ENCODE data around the gene ERAS.
A peak's percentile ranks its signal among the peaks of the same experiment; 100 is the strongest.

Gene ERAS, protein sequence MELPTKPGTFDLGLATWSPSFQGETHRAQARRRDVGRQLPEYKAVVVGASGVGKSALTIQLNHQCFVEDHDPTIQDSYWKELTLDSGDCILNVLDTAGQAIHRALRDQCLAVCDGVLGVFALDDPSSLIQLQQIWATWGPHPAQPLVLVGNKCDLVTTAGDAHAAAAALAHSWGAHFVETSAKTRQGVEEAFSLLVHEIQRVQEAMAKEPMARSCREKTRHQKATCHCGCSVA

DNA sequence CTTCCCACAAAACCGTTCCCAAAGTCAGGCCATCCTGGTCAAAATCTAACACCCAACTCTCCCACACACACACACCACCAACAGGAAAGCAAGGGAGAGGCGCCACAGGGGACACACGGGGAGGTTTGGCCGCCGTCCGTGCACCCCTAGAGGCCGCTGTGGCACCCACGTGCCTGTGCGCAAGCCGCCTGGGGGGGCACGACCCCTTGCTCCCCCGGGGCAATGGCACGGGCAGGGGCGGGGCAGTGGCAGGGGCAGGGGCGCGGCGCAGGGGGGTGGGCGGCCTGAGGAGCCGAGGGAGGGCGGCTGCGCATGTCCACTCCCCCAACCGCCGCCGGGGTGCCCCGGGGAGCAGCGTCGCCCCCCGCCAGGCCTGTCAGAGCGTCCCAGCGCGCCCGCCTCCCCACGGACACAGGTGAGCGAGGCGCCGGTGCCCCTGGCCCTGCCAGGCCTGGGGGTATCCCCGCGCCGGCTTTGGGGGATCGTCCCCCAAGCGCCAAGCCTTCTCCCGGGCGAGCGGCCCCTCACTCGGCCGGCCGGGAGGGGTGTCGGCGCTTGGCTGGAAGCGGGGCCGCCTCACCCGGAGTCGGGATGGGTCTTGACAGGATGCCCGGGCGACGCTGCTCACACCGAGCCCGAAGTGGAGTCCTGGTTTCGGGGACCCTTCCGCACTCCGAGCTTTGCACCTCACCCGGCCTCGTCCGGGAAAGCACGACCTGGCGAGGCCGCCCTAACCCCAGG is at the start of gene ERAS:
Gene ERAS, plus strand, starts transcription at position 379 of the 741 bp plus-strand sequence. CDS start 2,611 bp downstream, outside the sequence.
- peak; percentile 38 for DNase-seq

DNA sequence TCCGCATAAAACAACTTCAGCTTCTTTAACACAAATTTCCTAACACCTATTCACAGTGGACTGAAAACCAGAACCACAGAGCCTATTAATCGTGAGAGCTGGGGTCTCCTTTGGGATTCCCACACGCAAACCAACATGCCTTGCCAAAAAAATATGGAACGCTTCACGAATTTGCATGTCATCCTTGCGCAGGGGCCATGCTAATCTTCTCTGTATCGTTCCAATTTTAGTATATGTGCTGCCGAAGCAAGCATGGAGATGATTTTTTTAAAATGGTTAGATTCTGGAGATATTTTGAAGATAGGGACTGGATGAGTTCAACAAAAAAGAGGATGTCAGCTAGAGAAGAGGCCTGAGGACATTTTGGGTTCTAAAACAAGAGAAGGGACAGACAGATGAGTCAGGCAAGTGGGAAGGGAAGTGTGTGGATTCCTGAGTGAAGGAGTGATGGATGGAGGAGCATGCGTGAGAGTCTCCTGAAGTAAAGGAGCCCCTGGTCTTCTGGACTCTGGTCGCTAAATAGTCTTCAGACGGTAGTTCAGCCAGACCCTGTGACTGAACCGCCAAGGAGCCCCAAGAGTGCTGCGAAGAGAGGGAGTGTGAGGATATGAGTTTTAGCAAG is 49.4 kb upstream of the ERAS start:
- DNase-seq: no peak

DNA sequence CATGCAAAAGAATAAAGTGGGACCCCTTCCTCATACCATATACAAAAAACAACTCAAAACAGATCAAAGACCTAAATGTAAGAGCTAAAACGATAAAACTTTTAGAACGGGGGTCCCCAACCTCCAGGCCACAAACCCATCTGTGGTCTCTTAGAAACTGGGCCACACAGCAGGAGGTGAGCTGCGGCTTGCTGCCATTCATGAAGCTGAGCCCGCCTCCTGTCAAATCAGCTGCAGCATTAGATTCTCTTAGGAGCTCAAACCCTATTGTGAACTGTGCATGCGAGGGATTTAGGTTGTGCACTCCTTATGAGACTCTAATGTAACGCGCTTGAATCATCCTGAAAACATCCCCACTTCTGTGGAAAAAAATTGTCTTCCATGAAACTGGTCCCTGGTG is 46.9 kb upstream of the ERAS start:
- no peak for DNase-seq

DNA sequence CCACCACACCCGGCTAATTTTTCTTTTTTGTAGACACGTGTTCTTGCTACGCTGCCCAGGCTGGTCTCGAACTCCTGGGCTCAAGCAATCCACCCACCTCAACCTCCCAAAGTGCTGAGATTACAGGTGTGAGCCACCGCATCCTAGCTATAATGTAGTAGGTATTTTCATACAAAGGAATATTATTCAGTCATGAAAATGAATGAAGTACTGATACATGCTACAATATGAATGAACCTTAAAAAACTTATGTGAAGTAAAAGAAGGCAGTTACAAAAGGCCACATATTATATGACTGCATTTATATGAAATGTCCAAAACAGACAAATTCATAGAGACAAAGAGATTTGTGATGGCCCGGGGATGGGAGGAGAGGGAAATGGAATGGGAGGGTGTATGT is 44.6 kb upstream of the ERAS start:
- DNase-seq: no peak

DNA sequence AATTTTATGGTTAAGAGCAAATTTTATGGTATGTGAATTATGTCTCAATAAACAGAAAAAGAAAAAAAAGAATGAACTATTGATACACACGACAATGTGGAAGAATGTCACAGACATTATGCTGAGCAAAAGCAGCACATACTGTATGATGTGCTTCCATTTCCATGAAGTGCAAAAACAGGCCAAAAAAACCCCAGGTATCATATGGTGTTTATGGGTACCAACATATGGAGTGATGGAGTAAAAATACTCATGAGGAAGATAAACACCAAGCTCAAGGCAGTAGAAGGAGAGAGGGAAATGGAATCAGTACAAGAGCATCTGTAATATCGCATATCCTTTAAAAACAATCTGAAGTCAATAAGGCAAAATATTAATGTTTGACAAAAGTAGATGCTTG is 44.1 kb upstream of the ERAS start:
- DNase-seq: no peak

DNA sequence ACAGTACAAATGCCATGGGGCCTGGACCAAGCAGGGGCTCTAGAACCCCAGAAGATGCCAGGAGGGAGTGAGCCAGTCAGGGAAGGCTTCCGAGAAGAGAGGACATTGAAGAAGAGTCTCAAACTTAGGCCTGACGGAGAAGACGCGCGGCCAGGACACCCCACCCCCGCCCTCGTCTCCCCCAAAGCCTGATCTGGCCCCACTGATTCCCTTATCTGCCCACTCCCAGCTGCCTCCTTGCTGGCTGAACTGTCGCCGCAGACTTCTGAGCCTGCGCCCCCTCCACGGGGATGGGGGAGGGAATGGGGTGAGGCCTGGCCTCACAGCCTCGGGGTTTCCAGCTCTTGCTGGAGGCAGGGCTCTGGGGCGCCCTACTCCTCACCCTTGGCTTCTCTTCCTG is 43.5 kb upstream of the ERAS start:
- DNase-seq: no peak

DNA sequence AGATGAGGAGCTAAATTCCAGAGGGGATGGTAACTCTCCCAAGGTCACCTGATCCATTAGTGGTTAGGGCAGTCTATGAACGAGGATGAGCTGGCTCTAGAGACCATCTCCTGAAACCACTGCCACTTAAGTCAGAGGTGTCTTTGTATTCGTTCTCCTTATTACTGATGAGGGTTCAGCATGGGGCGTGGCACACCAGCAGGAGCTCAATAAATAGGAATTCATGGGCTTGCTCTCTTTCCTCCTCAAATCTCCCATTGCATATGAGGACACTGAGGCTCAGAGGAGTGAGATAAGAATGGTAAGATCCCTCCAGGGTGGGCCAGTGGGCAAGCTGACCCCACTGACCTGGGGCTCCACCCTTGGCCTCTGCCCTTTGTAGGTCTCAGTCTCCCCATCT is 41.6 kb upstream of the ERAS start:
- no peak for DNase-seq

DNA sequence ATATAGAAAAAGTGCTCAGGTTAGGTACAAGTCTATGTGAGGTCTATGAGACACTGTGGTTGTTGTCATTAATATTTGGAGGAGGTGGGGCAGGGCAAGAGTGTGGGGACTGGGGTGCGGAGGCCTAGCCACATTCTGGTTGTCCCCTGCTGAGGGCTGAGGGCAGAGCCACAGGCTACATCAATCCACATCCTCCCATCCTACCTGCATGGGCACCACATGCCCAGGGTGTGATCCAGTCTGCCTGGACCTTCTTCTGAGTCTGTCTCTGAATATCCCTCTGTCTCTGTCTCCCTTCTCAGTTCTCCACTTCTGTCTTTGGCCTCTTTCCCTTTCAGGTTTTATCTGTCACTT is 41.1 kb upstream of the ERAS start:
- DNase-seq: no peak

DNA sequence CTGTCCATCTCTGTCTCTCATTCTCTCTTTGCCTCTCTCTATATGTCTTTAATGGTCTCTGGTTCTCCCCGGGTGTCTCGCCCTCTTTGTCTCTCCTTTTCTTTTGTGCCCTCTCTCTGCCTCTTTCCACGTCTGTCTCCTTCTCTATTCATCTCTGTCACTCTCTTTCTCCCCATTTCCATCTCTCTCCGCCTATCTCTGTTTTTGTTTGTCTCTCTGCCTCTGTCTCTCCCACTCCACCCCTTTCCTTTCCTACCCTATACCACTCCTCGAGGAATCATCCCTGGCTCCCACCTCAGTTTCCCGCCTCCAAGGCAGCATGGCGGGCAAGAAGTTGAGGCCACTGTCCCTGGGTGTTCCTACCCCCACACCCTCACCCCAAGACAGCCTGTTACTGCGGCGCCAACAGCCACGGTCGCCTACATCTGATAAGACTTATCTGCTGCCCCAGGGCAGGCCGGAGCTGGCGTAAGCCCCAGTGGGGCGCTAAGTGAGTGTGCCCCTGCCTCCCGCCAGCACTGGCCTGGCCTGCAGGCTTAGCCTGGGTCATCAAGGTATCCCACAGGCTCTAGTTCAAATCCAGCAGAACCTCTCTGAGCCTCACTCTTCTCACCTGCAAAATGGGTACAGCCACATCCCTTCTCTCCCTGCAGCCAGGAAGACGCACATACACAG is 40.6 kb upstream of the ERAS start:
- DNase-seq: no peak

DNA sequence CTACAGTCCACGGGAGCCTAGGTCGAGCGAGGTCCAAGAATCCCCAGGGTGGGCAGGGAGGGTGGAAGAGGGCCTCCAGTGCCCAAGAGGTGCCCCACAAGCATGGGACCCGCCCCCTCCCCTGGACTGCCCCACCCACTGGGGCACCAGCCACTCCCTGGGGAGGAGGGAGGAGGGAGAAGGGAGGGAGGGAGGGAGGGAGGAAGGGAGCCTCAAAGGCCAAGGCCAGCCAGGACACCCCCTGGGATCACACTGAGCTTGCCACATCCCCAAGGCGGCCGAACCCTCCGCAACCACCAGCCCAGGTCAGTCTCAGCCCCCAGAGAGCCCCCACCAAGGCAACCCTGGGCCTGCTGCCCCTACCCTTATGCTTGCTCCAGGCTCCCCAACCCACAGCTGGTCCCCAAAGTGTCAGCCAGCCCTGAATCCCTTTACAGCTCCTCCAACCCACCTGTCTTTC is 39.9 kb upstream of the ERAS start, which contains the start of gene GATA1:
Gene GATA1, plus strand, starts transcription at position 250 of the 460 bp plus-strand sequence. CDS start 4,520 bp downstream, outside the sequence.
- DNase-seq: no peak

DNA sequence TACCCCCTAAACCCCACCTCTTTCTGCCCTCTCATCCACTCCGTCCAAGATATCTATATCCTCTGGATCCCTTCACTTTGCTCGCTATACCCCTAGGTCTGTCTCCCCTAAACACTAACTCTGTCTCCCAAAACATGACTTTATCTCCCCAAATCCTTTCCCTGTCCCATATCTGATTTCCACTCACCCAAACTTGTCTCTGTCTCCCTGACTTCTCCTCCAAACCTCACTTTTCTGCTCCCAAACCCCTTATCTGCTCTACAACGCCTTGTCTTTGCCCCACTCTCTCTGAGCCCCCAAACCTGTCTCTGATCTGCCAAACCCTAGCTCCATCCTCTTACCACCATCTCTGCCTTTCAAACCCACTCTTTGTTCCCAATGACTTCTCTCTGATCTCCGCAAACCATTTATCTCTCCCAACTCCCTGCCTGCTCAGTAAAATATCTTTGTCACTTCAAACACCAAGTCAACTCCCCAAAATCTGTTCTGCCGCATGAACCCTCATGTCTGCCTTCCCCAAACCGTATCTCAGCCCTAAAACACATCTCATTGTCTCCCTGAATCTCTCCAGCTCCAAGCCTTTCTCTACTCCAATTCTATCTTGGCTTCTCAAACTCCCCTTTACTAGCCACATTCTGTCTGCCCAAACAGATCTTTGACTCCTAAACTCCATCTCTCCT is 39.3 kb upstream of the ERAS start:
- DNase-seq: no peak

DNA sequence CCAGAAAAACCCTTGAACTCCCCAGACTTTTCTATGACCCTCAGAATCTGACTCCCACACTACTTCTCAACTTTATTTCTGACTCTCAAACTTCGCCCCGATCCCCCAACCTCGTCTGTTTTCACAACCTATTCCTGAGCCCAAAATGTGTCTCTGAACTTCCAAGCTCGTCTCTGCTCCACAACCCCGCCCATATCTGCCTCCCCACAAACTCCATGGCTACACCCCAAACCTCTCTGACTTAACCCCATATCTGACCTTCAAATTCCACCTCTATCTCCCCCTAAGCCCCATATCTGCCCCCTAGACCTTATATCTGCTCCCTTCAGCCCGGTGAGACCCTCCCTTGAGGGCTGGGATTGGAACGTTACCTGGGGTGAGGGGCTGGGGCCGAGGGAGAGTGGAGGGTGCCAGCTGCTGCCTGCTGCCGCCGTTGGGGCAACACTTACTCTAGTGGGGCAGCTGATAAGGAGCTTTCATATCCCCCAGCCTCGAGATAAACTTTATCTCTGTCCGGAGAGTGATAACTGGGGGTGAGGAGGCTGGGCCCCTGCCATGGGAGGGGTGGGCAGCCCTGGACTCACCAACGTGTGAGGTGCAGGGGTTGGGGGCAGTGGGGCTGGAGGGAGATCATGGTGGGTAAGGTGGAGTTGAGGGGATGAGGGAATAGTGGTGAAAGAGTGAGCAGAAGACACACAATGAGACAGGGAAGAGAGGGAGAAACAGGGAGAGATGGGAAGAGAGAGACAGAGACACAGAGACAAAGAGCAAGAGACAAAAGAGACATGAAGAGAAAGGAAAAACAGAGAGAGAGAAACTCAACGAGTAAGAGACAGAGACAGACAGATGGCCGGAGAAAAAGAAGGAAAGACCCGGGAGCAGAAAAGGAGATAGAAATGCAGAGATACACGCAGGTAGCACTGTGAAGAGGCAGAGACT is 38.5 kb upstream of the ERAS start:
- no peak for DNase-seq

DNA sequence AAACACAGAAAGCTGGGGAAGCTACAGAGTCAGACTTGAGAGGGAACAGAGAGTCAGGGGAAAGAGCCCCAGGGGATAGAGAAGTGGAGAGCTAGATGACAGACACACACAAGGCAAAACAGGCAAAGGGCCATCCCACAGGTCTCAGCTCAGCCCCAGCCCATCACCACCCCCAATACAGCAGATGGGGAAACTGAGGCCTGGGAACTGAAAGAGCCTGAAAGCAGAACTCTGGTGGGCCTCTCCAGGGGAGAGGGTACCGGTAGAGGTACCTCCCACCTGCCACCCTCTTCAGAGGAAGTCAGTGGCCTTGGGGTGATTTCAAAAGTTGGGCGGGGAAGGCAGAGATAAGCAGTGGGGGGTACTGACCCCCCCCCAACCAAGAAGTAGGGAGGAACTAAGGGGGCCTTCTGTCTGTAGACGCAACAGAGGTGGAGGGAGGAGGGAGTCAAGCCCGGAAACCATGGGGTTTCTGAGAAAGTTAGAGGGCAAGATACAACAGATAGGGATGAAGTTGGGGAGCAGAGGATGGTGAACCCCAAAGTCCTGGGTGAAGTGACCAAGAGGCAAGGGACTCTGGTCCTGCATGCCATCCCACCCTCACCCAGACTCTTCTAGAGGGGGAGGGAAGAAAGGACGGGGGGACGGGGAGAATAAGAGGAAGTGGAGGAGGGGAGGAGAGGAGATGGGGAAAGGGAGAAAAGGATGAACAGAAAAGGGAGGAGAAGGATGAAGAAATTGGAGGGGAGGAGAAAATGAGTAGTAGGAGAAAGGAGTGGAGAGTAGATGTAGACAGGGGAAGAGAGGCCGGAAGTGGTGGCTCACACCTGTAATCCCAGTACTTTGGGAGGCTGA is 36.7 kb upstream of the ERAS start:
- no peak for DNase-seq

DNA sequence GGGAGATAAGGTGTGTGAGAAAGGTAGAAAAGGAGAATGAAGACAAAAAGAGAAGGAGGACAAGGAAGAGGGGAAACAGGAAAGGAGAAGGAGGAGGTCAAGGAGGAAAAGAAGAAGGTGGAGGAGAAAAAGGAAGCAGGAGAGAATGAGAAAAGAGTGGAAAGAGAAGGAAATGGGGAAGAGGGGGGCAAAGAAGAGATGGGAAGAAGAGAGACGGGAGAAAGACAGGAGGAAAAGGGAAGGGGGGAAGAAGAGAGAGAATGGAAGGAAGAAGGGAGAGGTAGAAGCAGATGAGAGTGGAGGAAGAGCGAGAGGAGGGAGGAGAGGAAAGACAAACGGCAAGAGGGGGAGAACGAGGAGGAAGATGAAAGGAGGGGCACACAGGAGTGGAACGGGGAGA is 35.8 kb upstream of the ERAS start:
- DNase-seq: no peak

DNA sequence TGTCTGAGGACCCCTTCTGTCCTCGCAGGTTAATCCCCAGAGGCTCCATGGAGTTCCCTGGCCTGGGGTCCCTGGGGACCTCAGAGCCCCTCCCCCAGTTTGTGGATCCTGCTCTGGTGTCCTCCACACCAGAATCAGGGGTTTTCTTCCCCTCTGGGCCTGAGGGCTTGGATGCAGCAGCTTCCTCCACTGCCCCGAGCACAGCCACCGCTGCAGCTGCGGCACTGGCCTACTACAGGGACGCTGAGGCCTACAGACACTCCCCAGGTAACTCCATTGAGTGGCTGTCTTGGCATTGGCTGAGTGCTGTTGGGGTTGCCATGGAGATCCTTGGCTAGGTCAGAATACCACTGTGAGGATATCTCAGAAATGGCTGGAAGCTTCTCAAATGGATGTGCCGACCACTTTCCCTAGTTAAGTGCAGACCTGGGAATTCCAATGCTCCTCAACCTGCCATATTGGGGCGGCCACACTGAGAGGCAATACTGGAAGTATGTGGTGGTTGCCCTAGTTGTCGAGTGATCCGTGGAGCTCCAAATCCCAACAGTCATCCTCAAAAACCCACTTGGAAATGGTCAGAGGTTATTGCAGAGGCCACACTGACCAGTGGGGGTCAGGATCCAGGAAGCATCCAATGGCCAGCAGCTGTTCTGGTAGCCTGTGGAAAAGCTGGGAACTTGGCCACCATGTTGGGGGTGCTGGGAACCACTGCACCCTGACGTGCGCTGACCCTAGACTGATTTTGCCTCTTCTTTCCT is 35.1 kb upstream of the ERAS start:
- no peak for DNase-seq

DNA sequence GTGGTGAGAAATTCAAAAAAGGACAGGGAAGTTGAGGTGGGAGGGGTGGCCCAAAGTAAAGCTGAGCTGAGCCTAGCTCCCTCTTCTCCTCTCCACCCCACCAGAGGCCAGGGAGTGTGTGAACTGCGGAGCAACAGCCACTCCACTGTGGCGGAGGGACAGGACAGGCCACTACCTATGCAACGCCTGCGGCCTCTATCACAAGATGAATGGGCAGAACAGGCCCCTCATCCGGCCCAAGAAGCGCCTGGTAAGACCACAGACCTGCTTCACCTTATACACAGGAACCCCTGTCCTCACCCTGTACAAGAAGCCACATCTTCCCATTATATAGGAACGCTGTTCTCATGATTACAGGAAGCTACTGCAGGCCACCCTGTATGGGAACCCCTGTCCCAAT is 34.1 kb upstream of the ERAS start:
- no peak for DNase-seq

DNA sequence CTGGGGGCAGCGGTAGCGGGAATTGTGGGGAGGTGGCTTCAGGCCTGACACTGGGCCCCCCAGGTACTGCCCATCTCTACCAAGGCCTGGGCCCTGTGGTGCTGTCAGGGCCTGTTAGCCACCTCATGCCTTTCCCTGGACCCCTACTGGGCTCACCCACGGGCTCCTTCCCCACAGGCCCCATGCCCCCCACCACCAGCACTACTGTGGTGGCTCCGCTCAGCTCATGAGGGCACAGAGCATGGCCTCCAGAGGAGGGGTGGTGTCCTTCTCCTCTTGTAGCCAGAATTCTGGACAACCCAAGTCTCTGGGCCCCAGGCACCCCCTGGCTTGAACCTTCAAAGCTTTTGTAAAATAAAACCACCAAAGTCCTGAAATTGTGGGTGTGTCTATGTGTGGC is 32.4 kb upstream of the ERAS start:
- no peak for DNase-seq

DNA sequence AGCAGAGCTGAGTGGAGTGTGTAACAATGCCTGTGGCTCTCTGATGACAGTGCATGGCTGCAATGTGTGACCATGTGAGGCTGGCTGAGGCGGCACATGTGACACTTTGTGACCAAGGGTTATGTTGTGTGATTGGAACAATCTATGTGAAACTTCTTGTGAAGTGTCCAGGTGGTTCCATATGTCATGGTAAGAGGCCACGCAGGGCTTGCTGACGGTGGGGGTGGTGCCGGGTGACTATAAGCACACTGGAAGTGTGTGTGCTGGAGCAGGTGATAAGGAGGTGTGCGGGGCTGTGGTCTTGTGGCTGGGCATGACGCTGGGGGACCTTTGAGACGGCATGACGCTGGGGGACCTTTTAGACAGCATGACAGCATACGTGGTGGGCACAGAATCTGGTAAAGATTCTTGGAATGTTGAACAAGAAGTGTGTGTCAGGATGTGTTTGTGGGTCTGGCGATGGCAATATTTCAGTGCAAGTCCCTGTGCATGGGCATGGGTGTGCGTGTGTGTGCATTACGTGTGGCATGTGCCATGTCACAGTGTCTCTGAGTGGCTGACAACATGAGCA is 31.9 kb upstream of the ERAS start:
- no peak for DNase-seq

DNA sequence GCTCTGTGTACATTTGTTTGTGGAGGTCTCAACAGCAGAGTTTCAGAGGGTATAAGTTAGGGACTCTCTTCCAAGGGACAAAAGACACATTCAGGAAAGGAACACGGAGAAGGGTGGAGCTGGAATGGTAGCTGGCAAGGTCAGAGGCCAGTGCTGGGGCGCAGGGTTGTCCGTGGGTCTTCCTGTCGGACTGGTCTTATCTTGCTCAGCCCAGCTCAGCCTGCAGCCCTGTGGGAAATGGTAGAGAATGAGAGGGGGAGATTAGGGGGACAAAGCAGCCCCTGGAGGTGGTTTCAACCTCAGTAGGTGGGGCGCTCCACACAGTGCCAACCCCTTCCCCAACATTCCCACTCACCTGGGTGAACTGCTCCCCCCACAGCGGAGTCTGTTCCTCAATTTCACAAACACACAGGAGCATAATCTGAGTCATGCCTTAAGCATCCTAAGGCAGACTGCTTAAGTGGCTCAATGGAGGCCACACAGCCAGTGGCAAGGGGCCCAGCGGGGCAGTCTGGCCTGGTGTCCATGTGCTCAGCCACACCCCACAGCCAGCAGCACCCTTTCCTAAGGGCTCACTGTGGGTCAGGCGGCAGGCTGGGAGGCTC is 31.3 kb upstream of the ERAS start:
- DNase-seq: no peak

All from CD4-positive, alpha-beta T cell treated with Interleukin-6 for 4 hours (primary cell).